GM19372 (cell line): ENCODE results near the gene PTPRK.

ENCODE experiments used
- ATAC-seq: cut with Tn5 transposase; IDR thresholded peaks from one replicate; pipeline ENCODE4 v1.9.1; 2021; ENCODE audit warnings: mild to moderate bottlenecking, low read depth, moderate library complexity; ENCODE audit not compliant: unreplicated experiment

The PTPRK gene

DNA sequence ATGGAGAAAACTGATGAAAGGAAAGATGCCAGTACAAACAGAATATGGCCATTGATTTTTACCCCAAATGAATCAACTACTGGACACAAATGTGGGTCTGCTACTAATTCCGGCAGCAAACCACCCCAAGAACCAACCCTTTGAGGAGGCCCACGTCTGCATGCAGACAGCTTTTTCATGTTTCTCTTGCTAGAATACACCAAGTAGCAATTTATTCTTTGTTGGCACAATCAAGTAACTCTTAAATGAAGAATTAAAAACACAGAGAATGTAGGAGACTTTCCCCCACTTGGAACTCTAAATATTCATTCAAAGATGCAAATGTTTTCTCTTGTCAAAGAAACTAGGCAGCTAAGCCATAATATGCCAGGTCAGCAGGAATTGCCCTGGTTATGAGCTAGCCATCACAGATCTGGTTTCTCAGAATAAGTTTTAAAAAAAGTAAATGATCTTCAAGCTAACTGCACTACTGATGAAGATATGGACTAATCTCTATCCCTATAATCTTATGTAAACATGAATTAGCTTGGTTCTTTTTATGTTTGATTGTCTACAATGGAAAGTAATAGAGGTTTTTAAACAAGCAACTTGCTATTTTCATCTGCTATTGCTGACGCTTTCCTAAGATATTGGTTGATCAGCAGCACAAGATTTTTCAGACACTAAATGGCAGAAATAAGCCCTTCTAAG lies 456.4 kb downstream of the PTPRK start:
- no peak for ATAC-seq

DNA sequence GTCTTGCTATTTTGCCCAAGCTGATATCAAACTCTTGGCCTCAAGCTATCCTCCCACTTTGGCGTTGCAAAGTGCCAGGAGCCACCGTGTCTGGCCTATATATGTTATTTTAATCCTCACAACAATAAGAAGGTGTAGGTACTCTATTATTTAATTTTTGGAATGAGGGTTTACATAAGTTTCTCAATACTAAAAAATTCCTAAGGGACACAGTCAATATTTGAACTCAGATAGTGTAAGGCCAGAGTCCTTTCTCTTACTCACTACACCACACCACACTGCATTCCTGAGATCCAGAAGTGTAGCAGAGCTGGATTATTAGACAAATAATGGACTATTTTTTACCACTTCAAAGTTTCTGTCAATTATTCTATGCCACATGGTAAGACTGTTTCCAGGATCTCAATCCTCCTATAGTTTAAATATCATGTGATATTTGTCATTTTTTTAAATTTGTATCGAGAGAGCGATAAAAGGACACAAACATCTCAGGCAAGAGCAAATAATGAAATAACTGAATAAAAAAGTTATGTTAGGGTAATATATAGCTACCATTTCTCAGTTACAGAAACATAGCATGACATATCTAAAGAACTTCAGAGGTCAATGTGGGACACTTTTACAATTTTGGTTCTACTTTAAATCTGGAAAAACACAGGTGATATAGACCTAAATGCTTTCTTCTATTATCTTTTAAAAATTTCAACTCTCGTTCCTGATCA lies 457.4 kb downstream of the PTPRK start:
- no peak for ATAC-seq

DNA sequence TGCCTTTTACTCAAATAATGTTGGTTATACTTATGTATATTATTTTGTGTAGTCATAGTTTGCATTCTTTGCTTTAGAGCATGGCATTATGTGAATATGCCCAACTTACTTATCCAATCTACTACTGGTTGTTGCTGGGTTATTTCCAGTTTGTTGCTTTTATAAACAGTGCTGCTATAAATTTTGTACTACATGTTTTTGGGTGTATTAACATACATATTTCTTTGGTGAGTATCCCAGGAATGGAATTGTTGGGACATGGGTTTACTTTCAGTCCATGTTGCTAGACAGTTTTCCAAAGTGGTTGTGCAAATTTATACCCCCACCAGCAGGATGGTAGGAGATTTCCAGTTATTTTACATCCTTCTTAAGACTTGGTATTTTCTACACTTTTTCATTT lies 462.5 kb downstream of the PTPRK start:
- no peak for ATAC-seq

DNA sequence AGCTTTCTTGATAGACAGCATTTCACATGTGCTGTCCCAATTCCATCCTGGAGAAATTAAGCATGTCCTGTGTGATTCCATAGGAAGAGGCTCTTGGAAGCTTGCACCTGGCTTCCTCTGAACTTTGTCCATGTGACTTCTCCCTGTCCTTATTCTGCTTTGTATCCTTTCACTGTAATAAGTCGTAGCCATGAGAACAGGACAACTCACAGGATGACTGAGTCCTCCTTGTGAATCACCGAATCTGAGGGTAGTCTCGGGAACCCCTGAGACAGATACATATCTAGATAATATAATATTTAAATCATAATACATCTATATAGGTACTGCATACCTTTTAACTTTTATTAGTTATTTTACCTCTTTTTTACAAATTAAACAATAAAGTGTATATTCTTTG lies 462.9 kb downstream of the PTPRK start:
- ATAC-seq, result no peak

DNA sequence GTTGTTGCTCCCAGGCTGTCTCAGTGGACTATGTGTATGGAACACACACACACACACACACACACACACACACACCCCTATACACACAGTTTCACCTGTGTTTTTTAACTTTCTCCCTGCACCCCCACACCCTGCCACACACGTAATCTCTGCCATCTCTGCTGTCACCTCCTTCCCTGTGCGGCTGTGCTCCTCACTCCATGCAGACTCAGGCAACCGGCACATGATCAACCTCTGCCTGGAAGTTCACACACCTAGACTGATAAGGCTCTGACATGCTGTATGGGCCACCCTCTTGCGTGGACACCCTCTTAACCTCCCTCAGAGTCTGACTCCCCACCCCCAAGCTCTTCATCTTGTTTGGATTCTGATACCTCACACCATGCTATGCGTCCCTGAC lies 467.3 kb downstream of the PTPRK start:
- no peak for ATAC-seq

DNA sequence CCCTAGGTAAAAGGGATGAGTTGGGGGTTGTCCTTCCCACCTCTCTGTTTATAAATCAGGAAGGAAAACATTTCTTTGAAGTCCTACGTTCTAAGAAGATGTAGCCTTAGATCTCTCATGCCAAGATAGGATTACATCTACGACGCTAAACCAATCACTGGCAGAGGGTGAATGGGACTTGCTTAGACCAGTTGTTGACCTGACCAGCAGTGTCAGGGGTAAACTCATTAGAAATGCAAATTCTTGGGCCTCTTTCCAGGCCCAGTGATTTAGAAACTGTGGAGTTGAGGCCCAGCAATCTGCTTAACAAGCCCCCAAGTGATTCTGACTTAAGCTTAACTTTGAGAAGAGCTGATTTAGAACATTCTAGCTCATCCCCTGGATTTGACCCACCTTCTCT lies 472.4 kb downstream of the PTPRK start:
- ATAC-seq, result no peak

DNA sequence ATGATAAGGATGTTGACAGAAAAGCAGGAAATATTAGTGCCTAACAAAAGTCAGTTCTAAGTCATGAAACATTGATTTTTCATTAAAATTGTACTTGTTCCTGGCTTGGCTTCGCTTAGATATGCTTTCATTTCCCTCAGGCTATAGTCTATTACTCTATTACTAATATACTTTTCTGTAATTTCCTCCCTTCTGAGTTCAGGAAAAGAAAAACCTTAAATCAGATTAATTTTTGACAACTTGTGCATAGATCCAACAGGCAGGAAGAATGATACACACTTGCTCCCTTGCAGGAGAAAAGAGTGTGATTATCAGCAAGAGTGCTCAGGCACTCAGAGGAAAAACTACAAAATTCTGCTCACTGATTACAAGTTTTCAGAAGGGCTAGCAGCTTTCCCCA lies 474.4 kb downstream of the PTPRK start:
- no peak for ATAC-seq

DNA sequence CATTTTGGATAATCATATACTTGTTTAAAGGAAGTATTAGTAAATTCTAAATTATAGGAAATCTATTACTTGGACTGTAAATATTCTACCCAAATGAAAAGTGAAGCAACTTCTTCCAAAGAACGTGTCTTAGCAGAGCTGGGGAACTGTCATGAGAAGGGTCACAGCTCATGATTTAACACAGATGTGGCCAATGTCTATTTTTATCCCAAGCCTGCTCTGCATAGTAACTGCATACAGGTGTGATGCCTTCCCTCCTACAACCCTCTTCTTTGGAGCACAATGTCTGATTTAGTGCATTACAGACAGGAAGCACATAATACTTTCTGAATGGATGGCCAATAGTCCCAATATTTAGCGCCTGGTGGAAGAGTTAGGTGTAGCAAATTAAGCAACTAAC lies 480.9 kb downstream of the PTPRK start:
- ATAC-seq, result no peak

DNA sequence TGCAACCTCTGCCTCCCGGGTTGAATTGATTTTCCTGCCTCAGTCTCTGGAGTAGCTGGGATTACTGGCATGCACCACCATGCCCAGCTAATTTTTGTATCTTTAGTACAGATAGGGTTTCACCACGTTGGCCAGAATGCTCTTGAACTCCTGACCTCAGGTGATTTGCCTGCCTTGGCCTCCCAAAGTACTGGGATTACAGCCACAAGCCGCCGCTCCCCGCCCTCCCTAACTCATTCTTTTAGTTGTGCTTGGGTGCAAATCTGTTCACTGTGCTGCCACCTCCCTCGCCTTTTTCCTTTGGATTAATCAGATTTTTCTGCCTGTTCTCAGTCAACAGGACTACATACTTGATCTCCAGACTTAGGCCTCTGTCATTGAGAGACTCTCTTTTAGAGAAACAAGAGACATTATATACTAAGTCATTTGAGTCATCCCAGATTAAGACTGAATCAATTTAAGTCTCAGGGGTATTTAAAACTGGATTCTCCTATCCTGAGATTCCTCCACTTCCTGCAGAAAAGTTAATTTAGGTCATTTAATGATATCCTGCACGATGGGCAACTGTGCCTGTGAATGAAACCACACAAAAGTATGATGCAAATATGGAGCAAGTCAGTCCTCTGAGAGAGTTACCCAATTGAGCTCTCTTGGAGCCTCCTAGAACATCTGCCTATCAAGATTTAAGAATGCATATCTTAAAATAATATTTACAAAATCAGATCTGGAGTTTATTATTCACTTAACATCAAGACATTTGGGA lies 483.4 kb downstream of the PTPRK start:
- no peak for ATAC-seq

DNA sequence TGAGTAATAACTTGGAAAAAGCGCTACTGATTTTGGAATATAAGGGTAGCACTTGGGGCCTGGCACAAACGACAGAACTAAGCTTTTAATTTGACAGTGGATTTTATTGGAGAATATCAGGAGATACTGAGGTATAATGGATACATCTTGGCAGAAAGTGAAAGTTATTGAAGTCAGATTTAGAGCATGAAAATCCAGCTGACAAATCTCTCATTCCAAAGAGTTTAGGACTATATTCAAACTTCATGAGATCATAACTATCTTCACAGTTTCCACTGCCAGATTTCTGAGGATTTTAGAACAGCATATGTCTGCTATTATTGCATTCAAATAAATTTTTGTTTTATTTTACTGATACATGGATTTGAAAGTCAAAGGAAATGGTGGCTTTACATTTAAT lies 487.2 kb downstream of the PTPRK start:
- ATAC-seq, result no peak

DNA sequence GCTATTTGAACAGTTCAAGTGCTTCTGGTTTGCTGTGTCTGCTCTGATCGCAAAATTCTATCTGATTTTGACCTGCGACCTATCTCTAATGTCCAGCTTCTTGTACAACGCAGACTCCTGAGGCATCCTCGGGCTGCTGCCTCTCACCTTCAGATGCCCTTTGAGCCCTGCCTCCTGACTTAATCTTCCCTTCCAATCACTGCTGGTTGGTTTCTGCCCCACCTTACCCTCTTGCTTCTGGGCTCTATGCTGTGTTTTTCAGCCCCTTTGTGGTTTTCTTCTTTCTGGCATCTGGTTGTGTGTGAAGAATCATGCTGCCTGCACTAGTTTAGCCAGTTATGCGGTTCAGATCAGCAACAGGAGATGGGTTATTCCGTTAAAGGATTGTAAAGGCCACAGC lies 488.4 kb downstream of the PTPRK start:
- ATAC-seq, result no peak

DNA sequence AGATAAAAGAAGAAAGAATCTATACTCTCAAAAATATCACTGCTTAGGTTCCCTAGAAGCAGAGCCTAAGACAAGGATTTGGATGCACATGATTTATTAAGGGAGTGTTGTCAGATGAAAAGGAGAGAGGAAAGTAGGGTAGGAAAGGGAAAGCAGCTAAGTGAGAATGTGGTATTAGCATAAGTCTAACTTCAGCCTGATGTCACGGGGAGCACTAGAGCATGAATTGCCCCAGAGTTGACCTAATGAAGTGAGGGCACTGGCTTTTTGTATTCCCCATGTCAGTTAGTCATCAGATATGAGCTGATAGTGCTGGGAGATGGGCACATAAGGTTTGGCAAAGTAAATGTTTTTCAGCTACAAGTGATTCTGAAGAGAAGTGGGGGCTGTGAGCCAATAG lies 490.6 kb downstream of the PTPRK start:
- no peak for ATAC-seq

DNA sequence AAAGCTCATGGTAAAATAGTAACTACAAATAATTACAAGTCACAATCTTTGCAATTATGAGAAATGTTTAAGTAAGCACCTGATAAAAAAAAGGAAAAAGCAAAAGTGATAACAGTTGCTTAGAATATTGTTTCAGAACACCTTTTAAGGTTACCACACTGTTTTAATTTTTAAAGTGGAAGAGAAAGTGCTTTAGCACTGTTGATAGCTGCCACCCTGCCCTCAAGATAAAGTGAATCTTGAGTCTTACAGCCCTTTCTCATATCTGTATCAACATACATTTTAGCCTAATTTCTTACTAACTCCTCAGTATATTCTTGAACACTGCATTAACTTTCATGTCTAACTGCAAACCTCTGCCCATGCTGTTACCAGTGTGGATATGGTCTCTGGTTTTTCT lies 492.2 kb downstream of the PTPRK start:
- ATAC-seq, result no peak

DNA sequence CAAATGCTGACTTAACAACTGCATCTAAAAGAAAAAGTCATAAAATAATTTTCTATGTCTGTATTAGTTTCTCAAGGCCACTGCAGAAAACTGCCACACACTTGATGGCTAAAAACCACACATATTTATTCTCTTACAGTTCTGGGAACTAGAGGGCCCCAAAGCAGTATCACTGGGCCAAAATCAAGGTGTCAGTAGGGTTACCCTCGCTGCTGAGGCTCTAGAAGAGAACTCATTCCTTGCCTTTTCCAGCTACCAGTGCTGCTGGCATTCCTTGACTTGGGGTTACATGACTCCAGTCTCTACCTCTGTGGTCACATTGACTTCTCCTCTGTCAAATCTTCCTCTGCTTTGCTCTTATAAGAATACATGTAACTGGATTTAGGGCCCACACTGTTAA lies 494.9 kb downstream of the PTPRK start:
- no peak for ATAC-seq

DNA sequence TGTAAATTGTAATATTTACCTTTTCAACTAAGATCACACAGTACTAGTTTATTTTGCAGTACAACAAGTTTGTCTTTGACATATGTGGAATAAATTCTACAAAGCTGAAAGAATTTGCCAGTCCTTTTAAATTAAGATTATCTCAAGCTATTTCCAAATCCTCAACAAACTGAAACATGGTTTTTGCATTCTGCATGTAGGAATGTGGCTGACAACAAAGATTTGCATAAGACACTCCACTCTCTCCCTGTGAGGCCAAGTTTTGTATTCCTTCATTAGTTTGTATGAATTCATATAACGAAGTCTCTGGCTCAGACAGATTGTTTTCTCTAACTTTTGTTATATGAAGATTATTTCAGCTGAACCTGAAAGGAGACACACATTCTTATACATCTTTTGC lies 495.4 kb downstream of the PTPRK start:
- no peak for ATAC-seq

DNA sequence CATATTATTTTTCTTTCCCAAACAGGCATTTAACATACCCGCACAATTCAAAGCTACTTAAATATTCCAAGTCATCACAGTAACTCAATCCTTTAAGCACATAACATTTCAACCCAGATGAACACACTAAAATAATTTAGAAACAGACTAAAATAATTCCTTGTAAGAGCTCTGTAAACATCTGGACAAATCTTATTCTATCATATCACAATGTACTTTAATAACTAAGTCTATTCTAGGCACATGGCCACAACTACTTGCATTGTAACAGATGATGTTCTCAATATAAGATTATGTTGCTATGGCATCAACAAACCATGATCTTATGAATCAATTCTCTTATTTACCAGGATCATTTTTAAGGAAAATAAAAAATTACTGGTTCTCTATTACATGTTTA lies 496.4 kb downstream of the PTPRK start:
- no peak for ATAC-seq

DNA sequence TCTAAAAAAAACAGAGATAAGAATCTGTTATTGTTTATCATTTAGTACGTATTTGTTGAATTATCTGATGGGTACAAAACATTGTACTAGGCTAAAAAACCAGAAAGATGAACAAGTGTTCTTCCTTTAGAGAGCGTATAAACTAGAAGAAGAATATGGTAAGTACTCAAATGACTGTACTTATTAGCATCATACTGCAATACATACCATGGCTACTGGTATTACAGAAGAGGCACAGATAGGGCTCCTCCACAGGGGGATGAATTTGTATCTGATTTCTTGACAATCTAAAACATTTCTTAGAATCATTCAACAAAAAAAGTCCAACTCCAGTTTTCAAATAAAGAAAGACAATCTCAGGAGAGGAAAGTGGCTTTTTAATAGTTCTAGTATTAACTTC lies 501.6 kb downstream of the PTPRK start:
- no peak for ATAC-seq

DNA sequence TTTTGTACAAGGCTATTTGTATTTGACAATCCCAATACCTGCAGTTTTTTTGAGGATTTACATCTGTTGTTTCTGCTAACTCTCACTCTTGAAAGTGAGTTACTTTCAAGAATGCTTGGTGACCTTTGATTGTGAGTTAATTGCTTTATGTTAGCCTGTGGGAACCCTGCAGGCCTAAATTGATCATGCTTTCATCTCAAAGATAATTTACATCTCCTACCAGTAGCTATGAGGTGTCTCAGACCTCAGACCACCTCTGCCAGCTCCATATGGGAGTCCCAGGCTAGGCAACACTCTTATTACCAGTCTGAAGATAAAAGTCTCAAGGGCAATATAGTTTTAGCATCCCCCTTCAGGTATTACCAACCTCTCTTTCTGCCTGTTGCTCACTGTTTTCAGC lies 503.1 kb downstream of the PTPRK start:
- ATAC-seq, result no peak

DNA sequence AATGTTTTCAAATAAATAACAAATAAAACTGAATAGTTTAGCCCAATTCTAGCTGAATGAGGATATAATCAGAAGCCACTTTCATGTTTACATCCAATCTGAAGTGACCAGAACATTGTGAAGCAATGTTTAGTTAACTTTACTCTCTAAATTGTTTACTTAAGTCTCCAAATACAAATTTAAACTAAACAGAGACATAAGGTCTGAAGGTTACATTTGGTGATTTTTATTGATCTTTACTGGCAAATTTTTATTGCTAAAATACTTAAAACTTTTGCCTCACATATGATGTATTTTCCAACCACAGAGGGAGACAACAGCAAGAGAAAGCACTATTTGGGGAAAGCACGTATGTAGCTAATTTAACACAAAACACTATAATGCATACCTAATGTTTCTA lies 512.7 kb downstream of the PTPRK start:
- ATAC-seq, result no peak

DNA sequence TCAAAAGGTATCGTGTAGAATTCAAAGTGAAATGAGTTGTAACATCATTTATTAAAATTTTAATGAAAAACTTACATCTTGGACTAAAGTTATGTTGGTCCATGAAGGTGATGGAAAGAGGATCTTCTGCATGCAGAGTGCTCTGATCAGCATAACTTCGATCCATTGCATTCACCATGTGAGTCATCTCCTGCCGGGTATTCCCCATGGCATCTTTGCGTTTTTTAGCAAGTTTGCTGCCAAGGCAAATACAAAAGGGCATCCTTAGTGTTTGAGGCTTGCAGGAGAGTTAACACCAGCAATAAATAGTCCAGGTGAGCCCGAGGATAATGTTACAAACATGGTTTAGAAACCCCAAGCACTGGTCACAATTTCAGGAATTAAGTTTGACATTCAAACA lies 515.4 kb downstream of the PTPRK start:
- no peak for ATAC-seq

DNA sequence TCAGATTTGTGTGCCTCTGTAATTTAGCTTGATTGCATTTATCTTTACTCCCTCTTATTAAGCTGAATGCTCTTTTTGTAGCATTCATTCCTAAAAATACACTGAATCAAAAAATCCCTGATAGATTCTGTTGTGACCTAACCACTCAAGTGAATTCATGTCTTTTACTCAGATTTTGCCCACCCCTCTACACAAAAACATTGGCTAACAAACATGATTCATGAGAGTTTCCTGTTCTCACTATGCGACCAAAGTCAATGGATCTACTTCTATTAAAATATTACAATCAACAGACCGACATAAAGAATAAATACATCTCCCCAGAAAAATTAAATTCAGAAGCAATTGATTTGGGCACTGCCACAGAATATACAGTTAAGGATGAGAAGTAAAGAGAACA lies 520.0 kb downstream of the PTPRK start:
- ATAC-seq, result no peak

DNA sequence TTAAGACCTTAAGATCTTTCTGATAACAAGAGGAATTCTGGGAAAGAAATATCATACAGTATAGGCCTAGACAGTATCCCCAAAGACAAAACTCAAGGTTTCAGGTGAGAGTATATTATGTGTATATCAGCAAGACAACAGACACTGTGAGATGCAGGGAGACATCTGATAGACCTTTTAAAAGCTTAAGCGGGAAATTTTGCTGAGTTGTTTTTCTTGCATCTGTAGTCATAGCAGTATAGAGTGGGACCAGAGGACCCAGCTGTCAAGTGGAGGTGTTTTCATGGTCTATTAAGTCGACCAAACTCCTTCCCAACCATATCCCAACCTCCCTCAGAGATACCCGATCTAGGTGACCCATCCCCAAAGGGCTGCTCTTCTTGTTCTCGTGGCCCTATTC lies 521.4 kb downstream of the PTPRK start:
- no peak for ATAC-seq
